Kidney epithelial cell (primary cell): ENCODE data around the gene SLC16A1. TPM values are rescaled to one million over a fixed set of nuclear protein-coding genes. Genes with fewer than 3 reads are reported as not detected.

ENCODE experiments used
- DNase-seq: peaks from one replicate; pipeline ENCODE4 v3.0.0-alpha.2; 2010; ENCODE audit warnings: low read depth
- H3K27me3 ChIP-seq: 2 replicates; pipeline ENCODE4 v1.6.0; 2011; ENCODE audit warnings: low read length; ENCODE audit not compliant: control insufficient read depth, insufficient read depth
- H3K36me3 ChIP-seq: 2 replicates; pipeline ENCODE4 v1.5.1; 2011; ENCODE audit warnings: low read length; ENCODE audit not compliant: control insufficient read depth, insufficient read depth
- H3K4me3 ChIP-seq: 2 replicates; pipeline ENCODE4 v1.5.1; 2011; ENCODE audit warnings: low read depth, mild to moderate bottlenecking, control low read depth, low read length
- CTCF ChIP-seq: IDR thresholded peaks from 2 replicates; pipeline ENCODE4 v1.5.1; 2011; ENCODE audit warnings: mild to moderate bottlenecking, moderate library complexity, low read length, control low read depth, inconsistent platforms; ENCODE audit not compliant: insufficient read depth, poor library complexity, severe bottlenecking
- total RNA-seq: library from RNA; depleted of rRNA; stranded (reverse); fragments of >200 nt; gene quantifications from 2 replicates; pipeline ENCODE4 v1.2.3, GENCODE V29; 2015

Gene SLC16A1
- total RNA-seq, 1 donor from 2014 or later = 93.6 TPM

- no peak for DNase-seq
Measured at GRCh38 chr1:112935461-112936111, 20.4 kb downstream of the SLC16A1 start.

GRCh38 chr1:112934577-112934976 lies 21.4 kb downstream of the SLC16A1 start:
- Histone ChIP-seq H3K36me3 (no peaks in the 10 kb centered on the region), H3K27me3 (no peaks in the 10 kb centered on the region), H3K4me3 (no peak overlapping the region)
- no peak for TF ChIP-seq CTCF
- no peak for DNase-seq

More at GRCh38 chr1:112935461-112936111, 20.4 kb downstream of the SLC16A1 start:
- Histone ChIP-seq H3K36me3 (no peaks in the 10 kb centered on the region), H3K27me3 (no peaks in the 10 kb centered on the region), H3K4me3 (no peak overlapping the region)
- TF ChIP-seq CTCF = no peak

DNA sequence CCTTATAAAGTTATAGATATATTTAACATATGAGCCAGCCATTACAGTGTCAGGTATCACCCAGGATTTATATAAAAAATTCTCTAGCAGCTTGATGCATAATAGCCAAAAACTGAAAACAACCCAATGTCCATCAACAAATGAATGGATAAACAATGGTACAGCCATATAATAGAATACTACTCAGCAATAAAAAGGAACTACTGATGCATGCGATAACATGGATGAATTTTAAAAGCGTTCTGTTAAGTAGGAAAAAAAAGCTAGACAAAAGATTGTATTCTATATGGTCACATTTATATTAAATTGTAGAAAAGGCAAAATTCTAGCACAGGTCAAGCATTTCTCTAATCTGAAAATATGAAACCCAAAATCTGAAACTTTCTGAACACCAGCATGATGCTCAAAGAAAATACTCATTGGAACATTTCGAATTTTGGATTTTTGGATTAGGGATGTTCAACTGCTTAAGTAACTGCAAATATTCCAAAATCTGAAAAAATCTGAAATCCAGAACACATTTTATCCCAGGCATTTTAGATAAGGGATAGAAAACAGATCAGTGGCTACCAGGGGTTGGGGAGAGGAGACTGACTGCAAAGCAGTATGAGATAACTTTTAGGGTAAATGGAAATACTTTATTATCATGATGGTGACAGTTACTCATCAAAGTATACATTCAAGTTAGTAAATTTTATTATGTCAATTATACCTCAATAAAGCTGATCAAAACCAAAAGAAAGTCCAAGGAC lies 22.0 kb downstream of the SLC16A1 start:
- DNase-seq = no peak
- H3K4me3 ChIP-seq = no peak overlapping the region
- no peaks in the 10 kb centered on the region for H3K36me3 ChIP-seq
- H3K27me3 ChIP-seq = no peaks in the 10 kb centered on the region
- TF ChIP-seq CTCF = no peak

DNA sequence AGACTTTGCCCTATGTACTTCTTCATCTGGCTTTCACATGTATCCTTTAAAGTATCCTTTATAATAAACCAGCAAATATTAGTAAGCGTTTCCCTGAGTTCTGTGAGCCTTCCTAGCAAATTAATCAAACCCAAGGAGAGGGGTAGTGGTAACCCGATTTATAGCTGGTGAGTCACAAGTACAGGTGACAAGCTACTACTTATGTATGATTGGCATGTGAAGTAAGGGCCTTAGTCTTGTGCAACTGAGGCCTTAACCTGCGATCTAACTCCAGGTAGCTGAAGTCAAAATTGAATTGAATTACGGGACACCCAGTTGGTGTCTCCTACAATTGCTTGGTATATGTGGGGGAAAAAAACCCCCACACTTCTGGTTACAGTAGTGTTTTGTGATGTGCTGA lies 26.0 kb downstream of the SLC16A1 start:
- no peak overlapping the region for H3K4me3 ChIP-seq

GRCh38 chr1:112927462-112927990 lies 28.5 kb downstream of the SLC16A1 start:
- TF ChIP-seq CTCF = no peak
- no peak for DNase-seq
- Histone ChIP-seq H3K36me3 (no peaks in the 10 kb centered on the region), H3K27me3 (no peaks in the 10 kb centered on the region), H3K4me3 (no peak overlapping the region)

More for the DNA sequence above, 26.0 kb downstream of the SLC16A1 start:
- Histone ChIP-seq H3K36me3 (no peaks in the 10 kb centered on the region), H3K27me3 (no peaks in the 10 kb centered on the region)
- DNase-seq = no peak
- TF ChIP-seq CTCF = no peak
